Measurements from ENCODE around the gene EPN1.

The EPN1 gene

DNA sequence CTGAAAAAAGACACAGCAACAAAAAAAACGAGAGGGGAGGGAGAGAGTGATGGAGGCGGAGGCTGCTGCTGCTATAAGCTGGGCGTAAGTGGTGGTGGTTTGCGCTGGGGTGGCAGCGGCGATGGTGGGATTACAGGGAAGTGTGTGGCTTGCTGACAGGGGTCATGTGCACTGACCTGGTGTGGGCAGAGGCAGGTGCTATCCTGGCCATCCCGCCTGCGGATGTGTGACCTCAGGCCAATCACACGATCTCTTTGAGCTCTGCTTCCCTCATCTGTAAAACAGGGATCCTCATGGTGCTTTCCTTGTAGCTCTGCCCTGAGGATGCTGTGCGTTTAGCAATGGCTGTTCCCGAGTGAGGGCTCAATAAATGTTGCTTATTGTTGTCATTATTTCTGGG lies 37.5 kb upstream of the EPN1 start:
- DNase-seq (ENCODE audit: extremely low read depth, low read depth): no peak
- TF ChIP-seq, protein P1, sequence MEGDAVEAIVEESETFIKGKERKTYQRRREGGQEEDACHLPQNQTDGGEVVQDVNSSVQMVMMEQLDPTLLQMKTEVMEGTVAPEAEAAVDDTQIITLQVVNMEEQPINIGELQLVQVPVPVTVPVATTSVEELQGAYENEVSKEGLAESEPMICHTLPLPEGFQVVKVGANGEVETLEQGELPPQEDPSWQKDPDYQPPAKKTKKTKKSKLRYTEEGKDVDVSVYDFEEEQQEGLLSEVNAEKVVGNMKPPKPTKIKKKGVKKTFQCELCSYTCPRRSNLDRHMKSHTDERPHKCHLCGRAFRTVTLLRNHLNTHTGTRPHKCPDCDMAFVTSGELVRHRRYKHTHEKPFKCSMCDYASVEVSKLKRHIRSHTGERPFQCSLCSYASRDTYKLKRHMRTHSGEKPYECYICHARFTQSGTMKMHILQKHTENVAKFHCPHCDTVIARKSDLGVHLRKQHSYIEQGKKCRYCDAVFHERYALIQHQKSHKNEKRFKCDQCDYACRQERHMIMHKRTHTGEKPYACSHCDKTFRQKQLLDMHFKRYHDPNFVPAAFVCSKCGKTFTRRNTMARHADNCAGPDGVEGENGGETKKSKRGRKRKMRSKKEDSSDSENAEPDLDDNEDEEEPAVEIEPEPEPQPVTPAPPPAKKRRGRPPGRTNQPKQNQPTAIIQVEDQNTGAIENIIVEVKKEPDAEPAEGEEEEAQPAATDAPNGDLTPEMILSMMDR (IDR thresholded peaks at IDR 0.05; ENCODE audit: low read depth, low read length): no peak

DNA sequence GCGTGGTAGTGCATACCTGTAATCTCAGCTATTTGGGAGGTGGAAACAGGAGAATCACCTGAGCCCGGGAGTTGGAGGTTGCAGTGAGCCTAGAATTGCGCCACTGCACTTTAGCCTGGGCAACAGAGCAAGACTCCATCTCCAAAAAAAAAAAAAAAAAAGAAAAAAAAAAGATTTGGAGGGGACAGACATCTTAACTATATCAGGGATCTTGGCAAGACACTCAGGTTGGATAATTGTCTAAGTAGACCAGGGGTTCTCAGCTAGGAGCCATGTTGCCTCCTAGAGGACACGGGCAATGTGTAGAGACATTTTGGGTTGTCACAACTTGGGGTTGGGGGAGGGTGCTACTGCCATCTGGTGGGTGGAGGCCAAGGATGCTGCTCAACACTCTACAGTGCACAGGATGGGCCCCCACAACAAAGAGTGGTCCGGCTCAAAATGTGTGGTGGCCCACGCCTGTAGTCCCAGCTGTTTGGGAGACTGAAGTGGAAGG lies 36.1 kb upstream of the EPN1 start:
- TF ChIP-seq, protein P1 (IDR thresholded peaks at IDR 0.05; ENCODE audit: low read depth, low read length): peak; percentile 42
- no peak for DNase-seq (ENCODE audit: extremely low read depth, low read depth)

DNA sequence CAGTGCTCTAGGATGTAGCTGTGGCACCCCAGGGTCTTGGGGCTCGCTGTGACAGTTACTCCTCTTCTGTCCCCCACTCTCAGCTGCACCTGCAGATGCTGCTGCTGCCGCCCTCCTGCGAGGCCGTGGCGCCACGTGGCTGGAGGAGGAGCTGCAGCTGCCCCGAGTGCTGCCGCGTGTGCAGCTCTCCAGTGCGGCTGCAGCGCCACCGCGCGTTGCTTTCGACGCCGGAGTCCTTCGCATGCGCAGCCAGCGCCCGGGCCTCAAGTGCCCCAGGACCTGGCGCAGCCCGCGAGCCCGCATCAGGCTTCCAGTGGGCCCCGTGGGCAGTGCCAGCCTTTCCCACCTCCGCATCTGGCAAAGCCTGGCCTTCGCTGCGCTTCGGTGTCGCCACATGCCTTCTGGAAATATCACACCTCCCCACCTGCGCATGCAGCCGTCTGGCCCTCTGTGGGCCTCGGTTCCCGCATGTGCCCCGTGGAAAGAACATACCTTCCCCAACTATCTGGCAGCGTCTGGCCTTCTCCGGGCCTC lies 34.9 kb upstream of the EPN1 start:
- TF ChIP-seq, protein P1 (IDR thresholded peaks at IDR 0.05; ENCODE audit: low read depth, low read length): peak; percentile 51

DNA sequence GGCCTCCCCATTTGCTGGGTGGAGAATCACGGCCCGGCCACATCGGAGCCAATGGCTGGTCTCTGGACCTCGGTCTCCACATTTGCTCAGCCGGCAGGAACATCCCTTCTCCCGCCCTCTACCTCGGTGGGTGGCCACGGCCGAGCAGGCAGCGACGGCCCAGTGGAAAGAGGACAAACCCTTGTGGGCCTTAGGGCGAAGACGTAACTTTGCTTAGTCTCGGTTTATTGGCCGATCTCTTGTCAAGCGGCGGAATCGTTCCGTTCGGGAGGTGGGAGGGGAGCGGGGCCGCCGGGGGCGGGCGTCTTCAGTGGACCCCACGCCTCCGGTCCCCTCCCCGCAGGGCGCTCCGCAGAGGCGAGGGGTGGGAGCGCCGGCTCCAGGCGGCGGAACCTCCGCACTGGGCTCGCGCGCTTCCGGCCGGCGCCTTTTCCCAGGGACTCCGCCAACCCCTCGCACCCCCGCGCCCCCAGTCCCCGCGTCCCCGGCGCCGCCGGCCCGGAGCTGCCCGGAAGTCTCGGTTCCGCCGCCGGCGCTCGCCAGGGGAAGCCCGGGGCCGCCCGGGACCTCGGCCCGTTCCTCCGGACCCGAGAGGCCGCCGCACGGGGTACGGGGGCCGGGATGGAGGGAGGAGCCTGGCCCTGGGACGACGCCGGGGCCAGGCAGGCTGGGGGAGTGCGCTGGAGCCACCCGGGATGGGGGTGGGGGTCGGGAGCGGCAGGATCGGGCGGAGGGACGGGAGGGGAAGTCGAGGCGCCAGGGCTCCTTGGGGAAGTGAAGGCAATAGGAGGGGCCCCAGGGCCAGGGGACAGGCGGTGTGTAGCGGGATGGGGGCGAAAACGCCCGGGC lies 34.2 kb upstream of the EPN1 start, which contains the start of gene ZNF580:
ZNF580 (plus strand) TSS at position 426 of the 849 bp plus-strand sequence. CDS start 1,507 bp downstream, outside the sequence.
- TF ChIP-seq, protein P1 (IDR thresholded peaks at IDR 0.05; ENCODE audit: low read depth, low read length): no peak
- DNase-seq (ENCODE audit: extremely low read depth, low read depth): peak; percentile 38

More for the DNA sequence above, 34.9 kb upstream of the EPN1 start:
- DNase-seq (ENCODE audit: extremely low read depth, low read depth): no peak

DNA sequence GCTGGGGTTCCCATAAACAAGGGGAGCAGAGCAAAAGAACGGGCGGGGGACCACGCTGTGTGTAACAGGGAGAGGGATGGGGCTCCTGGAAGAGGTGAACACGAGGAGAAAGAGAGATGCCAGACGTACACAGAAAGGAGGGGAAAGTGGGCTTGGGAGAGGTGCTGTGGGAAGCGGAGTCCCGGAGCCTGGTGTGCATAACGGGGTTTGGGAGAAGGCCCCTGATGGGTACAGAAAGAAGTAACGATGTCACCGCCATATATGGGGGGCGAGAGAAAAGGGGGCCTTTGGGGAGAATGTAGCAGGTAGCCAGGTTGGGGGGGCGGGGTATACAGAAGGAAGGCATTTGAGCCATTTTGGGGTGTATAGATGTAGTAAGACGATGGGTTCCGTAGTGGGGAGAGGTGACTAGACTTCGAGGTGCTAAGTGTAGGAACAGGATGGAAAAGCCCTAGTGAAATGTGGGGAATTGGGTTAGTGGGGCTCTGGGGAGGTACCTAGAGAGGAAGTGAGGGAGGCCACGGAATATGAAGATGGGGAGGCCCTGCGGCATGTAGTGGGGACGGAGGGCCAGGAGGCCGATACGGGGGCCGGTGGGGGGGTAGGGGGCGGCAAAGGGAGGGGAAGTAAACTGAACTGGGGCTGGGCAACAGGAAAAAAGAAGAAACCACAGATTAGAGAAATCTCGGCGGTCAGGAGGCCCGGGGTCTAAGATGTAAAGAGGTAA lies 33.4 kb upstream of the EPN1 start:
- no peak for DNase-seq (ENCODE audit: extremely low read depth, low read depth)

DNA sequence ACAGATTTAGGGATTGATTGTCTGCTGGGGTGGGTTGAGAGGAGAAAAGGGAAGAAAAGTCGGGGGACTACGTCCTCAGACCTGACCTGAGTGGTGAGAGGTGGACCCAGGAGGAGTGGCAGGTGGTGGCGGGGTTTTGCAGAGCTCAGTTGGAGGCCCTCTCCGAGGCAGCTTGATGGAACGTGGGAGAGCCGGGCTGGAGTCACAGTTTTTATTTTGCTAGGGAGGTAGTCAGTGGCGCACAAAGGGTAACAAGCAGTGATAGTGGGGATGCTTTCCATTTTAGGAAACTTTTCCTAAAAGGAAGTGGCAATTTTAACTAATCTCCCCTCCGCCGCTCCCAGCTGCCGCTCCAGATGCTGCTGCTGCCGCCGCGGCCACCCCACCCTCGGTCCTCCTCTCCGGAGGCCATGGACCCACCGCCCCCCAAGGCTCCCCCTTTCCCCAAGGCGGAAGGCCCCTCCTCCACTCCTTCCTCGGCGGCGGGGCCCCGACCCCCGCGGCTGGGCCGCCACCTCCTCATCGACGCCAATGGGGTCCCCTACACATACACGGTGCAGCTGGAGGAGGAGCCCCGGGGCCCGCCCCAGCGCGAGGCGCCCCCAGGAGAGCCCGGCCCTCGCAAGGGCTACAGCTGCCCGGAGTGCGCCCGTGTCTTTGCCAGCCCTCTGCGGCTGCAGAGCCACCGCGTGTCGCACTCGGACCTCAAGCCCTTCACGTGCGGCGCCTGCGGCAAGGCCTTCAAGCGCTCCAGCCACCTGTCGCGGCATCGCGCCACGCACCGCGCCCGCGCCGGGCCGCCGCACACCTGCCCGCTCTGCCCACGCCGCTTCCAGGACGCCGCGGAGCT lies 32.6 kb upstream of the EPN1 start:
- DNase-seq (ENCODE audit: extremely low read depth, low read depth): no peak
- TF ChIP-seq, protein P1 (IDR thresholded peaks at IDR 0.05; ENCODE audit: low read depth, low read length): no peak

More for the DNA sequence above, 33.4 kb upstream of the EPN1 start:
- TF ChIP-seq, protein P1 (IDR thresholded peaks at IDR 0.05; ENCODE audit: low read depth, low read length): no peak
